HL-60/S4 treated with phorbol 12-myristate 13-acetate at 8.2 ng/mL for 4 days and 3 days (cell line): ENCODE data around the gene PAIP2.
"Not testable (repeated sequence)": the region's sequence is repeated elsewhere in the genome, so short reads cannot be mapped to it uniquely, and the experiment has no call there.

Source experiments
- in situ Hi-C: fragments of 300-500 bp; cut with MboI; formaldehyde crosslinking; loops from 2 replicates; pipeline ENCODE4 v1.15.0; 2022; ENCODE audit warnings: low sequenced_read_pairs

PAIP2 gene

GRCh38 chr5:139407517-139407916, 65.9 kb downstream of the PAIP2 start:
- in situ Hi-C loops: no loop called here

- in situ Hi-C loops: no loop called here
Observed at GRCh38 chr5:139408191-139408590, 66.5 kb downstream of the PAIP2 start.

GRCh38 chr5:139409116-139409515, 67.5 kb downstream of the PAIP2 start:
- in situ Hi-C loops: not testable (repeated sequence)

- in situ Hi-C loops: no loop called here
Observed at GRCh38 chr5:139410121-139410992, 68.7 kb downstream of the PAIP2 start.

- in situ Hi-C loops: no loop called here
Observed at GRCh38 chr5:139410993-139411828, 69.6 kb downstream of the PAIP2 start.

- in situ Hi-C loops: no loop called here
Observed at GRCh38 chr5:139413153-139413552, 71.5 kb downstream of the PAIP2 start.

- in situ Hi-C loops: no loop called here
Observed at GRCh38 chr5:139413963-139414362, 72.3 kb downstream of the PAIP2 start.

GRCh38 chr5:139414581-139415130, 73.0 kb downstream of the PAIP2 start:
- in situ Hi-C loops: no loop called here

GRCh38 chr5:139415221-139415861, 73.7 kb downstream of the PAIP2 start:
- in situ Hi-C loops: no loop called here

GRCh38 chr5:139415869-139416268, 74.2 kb downstream of the PAIP2 start:
- in situ Hi-C loops: no loop called here

GRCh38 chr5:139416651-139417050, 75.0 kb downstream of the PAIP2 start:
- in situ Hi-C loops: no loop called here

- in situ Hi-C loops: no loop called here
Observed at GRCh38 chr5:139417214-139417613, 75.6 kb downstream of the PAIP2 start.

GRCh38 chr5:139418793-139419192, 77.1 kb downstream of the PAIP2 start:
- in situ Hi-C loops: no loop called here
